H1 (cell line): ENCODE results near the gene ARHGEF1. TPM values are rescaled to one million over a fixed set of nuclear protein-coding genes. Genes with fewer than 3 reads are reported as not detected.

Experiments
- RNF2 ChIP-seq: fragments of 200-900, 300-1000 bp; sonication (generic); IDR thresholded peaks from 2 replicates; pipeline ENCODE4 v1.7.1; 2016; ENCODE audit warnings: borderline replicate concordance, low read depth, mild to moderate bottlenecking, antibody characterized with exemption, low read length; ENCODE audit not compliant: poor library complexity, severe bottlenecking; ENCODE audit errors: missing control alignments
- polyA plus RNA-seq, 7 experiments: library from polyadenylated mRNA; depleted of rRNA in 3 of 7; stranded (reverse) in 5 of 7; unstranded in 2 of 7; fragments of >200 nt in 5 of 7; fragments of 200-250 nt in 2 of 7; gene quantifications; 1 replicate in 5 of 7; 2 replicates in 1 of 7; 4 replicates in 1 of 7; pipeline versions ENCODE4 v1.2.1 to v1.2.3, GENCODE V29; 2011 to 2013; ENCODE audit warnings: missing spikeins in 2 of 7, mixed read lengths in 2 of 7
- total RNA-seq: library from RNA; stranded (reverse); fragmentation: NEBNext Ultra II Directional; extraction: Animal tissue kit (Norgen Biotek cat#: 25700); gene quantifications from 2 replicates; pipeline ENCODE4 v1.2.1, GENCODE V29; 2021

Gene ARHGEF1
- total and polyA plus RNA-seq, 2 of the 8 experiments (the other 6 are each of a cell fraction or from before 2014, with no cell fraction given), result 23.0 to 49.0 TPM

- no peak for TF ChIP-seq RNF2
These were observed 4.8 kb upstream of the ARHGEF1 start (continued) for GRCh38 chr19:41877916-41878905.
